GM19324 (cell line): Measurements from ENCODE around the gene SFXN3.

Experiments used
- ATAC-seq: cut with Tn5 transposase; IDR thresholded peaks from one replicate; pipeline ENCODE4 v1.9.1; 2021; ENCODE audit warnings: mild to moderate bottlenecking, moderate library complexity; ENCODE audit not compliant: unreplicated experiment, low FRiP score

Gene SFXN3

DNA sequence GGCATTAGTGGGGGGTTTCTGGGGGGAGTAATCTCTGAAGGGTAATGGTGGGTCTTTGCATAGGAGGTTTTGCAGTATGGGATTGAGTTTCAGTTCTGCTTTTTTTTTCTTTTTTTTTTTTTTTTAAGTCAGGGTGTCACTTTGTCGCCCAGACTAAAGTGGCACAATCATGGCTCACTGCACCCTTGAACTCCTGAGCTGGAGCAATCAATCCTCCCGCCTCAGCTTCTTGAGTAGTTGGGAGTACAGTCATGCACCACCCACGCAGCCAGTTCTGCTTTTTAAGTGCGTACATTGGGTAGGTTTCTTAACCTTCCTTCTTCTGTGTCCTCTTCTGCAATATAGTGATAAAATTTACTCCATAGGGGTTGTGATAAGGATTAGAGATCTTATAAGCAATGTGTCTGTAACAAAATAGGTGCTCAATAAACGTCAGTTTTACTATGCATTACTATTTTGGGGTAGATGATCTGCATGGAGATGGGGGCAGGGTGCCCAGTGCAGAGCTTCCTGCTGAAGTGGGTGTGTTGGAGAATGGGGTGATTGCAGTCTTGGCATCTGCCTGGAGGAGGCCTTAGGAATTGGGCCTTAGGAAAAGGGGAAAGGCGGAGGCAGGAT lies 40.3 kb downstream of the SFXN3 start:
- no peak for ATAC-seq

DNA sequence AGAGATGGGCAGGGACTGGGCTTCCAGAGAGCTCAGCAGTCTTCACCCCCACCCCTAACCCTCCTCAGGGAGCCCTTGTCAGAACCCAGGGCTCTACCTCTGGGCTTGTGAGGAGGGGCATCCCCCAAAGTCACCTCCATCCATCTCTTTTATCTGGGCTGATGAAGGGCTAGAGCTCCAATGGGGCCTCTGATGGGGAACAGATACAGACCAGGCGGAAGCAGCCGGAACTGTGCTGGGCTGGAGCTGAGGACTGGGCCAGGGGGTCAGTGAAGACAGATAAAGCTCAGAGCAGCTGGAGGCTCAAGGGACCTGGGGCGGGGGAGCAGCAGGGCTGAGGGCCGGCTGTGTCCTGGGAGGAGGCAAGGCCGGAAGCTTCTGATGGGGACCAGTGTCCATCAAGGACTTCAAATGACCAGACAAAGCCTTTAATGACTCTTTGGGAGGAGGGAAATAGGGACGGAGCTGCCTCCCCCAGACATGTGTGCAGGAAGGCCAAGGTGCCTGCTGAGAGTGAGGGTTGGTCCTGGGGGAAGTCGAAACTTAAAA lies 40.9 kb downstream of the SFXN3 start:
- ATAC-seq: no peak

DNA sequence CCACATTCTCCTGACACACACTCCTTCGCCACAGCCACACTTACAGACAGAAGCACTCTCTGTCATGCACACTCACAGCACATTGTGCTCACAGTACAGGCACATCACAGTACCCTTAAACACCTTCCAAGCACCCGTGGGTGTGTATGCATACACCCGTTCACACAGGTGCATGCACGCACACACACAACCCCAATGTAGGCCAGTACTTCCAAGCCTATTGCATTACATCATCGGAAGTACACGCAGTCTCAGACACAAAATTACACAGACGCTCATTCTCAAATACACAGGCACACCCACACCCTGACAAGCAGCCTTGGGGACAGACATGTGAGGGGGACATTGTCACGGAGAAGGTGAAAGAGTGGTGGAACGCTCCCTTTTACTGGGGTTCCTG lies 41.9 kb downstream of the SFXN3 start:
- ATAC-seq: no peak

GRCh38 chr10:101073631-101074030 lies 42.6 kb downstream of the SFXN3 start:
- no peak for ATAC-seq

DNA sequence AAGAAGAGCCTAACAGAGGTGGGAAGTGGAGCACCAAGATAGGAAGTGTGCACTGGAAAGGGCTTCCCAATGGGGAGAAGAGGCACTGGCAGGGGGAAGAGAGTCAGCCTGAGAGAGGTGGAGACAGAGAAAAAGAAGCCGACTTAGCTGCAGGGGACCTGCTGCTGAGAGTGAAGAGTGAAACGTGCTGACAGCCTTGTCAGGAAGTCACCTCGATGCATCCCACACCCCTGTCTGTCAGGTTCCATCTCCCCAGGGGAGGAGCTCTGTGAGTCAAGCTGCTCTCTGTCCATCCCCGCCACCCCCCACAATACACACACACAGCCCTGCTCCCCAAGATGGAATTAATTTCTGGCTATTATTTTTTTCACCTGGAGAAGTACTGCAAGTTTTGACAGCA lies 44.7 kb downstream of the SFXN3 start:
- no peak for ATAC-seq

DNA sequence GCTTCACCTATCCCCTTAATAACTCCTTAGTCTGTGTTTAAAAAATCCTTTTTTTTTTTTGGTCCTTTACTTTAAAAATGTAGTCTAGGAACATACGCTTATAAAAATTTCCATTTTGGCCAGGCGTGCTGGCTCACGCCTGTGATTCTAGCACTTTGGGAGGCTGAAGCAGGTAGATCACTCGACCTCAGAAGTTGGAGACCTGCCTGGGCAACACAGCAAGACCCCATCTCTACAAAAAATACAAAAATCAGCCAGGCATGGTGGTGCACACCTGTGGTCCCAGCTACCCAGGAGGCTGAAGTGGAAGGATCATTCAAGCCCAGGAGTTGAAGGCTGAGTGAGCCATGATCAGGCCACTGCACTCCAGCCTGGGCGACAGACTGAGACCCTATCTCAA lies 45.6 kb downstream of the SFXN3 start:
- ATAC-seq: no peak

DNA sequence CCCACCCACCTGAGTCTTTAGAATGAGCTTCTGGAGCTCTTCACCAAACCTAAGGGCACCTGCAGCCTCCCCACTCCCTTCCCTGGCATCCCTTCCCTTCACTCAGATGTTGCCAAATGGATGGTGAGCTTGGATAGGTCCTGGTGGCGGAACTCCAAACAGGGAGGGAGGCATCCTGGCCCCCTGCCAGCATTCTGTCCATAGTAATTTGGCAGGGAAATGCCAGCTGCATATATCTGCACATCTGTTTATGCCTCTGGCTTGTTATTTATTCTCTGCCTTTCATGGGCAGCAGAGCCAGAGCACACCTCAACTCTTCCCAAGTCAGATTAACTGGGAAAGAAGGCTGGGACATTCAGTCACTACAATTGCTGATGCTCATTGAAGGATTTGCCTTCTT lies 48.8 kb downstream of the SFXN3 start:
- no peak for ATAC-seq

- ATAC-seq: no peak
Measured at GRCh38 chr10:101080933-101081931, 50.2 kb downstream of the SFXN3 start.

- ATAC-seq: no peak
Measured at GRCh38 chr10:101085846-101086245, 54.8 kb downstream of the SFXN3 start.

GRCh38 chr10:101087376-101087775 lies 56.3 kb downstream of the SFXN3 start:
- ATAC-seq: no peak

DNA sequence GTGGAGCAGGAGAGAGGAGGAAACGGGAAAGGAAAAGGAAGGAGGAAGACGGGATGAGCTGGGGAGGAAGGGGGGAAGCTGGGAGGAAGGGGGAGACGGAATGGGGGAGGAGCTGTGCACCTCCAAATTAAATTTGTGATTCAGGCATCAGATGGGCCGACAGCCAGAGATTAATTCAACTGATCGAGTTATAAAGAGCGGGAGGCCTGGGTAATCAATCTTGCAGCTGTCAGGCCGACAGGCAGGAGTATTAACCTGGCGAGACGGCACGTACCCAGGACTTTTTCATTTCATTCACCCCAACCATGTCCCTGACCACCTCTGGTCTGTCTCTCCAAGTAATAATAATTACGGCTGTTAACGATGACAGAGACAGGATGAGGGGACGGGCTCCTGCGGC lies 56.9 kb downstream of the SFXN3 start:
- no peak for ATAC-seq

GRCh38 chr10:101089520-101090299 lies 58.7 kb downstream of the SFXN3 start:
- no peak for ATAC-seq

GRCh38 chr10:101090597-101090996 lies 59.6 kb downstream of the SFXN3 start:
- no peak for ATAC-seq
